ENCODE results near the gene PEA15.

PEA15 gene

DNA sequence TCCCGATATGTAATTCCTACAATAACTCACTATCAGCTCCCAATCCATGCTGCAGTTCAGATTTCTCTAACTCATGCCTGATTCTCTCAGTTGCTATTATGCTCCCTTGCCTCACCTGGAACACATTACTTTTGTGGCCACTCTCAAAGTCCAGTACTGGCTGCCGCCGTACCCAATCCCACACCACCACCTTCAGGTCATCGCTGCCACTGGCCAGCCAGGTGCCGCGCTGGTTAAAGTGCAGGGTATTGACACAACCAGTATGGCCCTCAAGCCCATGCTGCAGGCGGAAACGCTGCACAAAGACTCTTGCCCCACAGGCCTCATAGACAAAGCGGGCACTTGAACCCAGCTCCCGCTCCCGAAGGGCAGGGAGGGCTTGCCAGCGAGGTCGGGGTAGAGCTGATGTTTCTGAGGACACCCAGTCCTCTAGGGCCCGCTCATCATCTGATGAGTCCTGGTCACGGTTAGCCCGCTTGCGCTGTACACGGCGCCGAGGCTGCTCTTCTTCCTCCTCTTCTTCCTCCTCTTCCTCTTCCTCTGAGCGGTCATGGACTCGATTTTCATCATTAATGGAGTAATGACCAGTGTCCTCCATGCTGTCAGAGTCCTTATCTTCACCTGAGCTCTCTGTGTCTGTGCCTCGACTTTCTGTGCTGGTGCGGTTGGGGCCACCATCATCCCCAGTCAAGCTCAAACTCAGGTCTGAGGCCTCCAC lies 34.6 kb downstream of the PEA15 start:
- DNase-seq (ENCODE audit: low spot score), result no peak

DNA sequence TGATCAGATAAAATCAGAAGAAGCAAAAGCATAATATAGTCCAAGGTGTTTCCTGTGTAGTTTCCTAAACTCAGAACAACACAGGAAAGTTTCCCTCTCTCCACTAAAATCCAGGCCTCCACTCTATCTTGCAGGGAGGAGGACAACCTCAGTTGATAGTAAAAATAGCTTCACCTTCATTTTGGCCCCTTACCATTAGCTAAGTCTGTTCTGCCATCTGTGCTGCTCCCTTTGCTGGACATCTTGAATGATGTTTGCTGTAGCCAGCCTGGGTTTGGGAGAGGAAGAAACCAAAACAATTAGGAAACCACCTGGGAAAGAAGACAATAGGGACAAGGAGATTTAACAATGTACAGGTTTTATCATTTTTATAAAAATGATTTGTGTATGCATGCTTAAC lies 38.6 kb downstream of the PEA15 start:
- no peak for DNase-seq (ENCODE audit: low spot score)

DNA sequence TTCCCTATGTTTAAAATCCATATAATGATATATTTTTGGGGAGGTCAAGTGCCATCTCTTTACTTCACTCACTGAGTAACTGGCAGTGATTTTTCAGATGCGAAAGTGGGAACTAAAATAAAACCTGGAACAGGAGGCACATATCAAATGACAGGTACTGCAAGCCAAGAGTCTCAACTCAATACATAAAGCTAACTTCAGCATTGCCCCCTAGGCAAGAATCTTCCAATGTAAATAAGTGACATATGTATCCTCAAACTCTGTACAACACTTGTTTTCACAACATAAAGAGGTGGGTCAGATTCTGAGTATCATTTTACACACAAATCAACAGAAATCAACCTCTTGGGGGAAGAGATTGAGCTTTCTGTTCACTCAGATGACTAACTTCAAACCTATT lies 39.0 kb downstream of the PEA15 start:
- no peak for DNase-seq (ENCODE audit: low spot score)

- DNase-seq (ENCODE audit: low spot score), result no peak
Measured at GRCh38 chr1:160245434-160245833, 40.2 kb downstream of the PEA15 start.

DNA sequence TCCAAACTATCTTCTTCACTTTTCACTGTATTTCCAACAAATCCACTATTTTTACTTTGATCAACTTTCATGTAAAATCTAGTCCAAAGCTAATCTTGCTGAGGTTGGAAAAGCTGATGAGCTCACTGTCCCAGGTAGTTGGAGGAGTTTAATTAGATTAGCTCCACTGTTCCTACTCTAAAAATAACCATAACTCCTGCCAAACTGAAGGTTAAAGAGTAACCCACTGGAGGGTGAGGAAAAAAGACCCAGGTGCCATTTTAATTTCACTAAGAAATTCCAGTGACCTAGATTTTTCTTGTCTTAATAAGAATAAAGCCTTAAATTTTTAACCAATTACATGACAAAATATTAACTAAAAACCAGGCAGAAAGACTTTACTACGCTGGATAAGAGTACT lies 41.9 kb downstream of the PEA15 start:
- no peak for DNase-seq (ENCODE audit: low spot score)

DNA sequence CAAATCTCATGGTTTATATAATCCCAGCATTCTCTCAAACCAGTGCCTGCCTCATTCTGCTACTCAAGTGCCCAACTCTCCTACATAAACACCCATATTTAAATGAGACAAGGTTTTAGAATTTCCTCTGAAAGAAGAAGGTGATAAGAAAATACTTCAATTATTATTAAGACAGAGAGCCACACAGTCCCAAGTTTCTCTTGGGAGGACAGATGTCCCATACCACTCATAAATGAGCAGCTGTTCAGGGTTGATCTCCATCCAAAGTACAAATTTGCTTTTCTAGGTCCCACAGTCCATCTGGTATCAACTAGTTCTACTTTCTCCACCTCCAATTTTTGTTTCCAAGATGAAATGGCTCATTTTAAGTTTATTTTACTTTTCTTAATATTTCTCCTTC lies 45.8 kb downstream of the PEA15 start:
- no peak for DNase-seq (ENCODE audit: low spot score)

GRCh38 chr1:160251687-160252526 lies 46.7 kb downstream of the PEA15 start:
- peak; percentile 80 for DNase-seq (ENCODE audit: low spot score)

DNA sequence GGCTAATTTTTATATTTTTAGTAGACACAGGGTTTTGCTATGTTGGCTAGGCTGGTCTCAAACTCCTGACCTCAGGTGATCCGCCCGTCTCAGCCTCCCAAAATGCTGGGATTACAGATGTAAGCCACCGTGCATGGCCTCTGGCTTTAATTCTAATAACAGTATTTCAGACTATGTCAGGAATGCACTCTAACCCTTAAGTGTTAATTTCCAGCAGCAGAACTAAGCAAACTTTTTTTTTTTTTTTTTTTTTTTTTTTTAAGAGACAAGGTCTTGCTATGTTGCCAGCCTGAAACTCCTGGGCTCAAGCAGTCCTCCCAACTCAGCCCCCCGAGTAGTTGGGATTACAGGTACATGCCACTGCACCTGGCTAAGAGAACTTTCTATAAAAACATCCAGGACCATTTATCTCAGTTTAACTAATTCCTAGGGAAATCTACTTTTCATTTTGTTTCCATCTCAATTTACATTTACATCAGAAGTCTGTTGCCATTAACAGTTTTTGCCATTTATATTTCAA lies 50.7 kb downstream of the PEA15 start:
- DNase-seq (ENCODE audit: low spot score), result no peak

- peak; percentile 76 for DNase-seq (ENCODE audit: low spot score)
Measured at GRCh38 chr1:160256396-160257046, 51.3 kb downstream of the PEA15 start.

DNA sequence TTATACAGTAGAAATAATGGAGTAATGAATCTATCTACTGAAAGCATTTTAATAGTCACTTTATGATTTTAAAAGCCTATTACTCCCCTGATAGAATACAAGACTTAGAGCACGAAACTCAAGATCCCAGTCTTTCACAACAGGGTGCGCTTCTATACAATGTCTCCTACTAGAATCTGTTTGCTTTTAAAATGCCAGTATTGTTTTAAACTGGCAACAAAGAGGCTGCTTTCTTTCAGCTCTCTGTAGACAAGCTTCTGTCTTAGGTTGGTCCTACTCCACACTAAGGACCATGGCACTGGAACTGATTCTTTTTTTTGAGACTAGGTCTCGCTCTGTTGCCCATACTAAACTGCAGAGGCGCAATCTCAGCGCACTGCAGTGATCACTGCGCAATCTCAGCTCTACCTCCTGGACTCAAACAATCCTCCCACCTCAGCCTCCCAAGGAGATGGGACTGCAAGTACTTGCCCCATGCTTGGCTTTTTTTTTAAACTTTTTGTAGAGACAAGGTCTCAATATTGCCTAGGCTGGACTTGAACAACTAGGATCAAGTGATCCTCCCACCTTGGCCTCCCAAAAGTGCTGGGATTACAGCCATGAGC lies 52.3 kb downstream of the PEA15 start:
- DNase-seq (ENCODE audit: low spot score), result no peak

- DNase-seq (ENCODE audit: low spot score), result no peak
Measured at GRCh38 chr1:160258177-160258798, 53.1 kb downstream of the PEA15 start.

GRCh38 chr1:160260406-160261382 lies 55.5 kb downstream of the PEA15 start:
- peak; percentile 42 for DNase-seq (ENCODE audit: low spot score)

GRCh38 chr1:160261556-160261892 lies 56.3 kb downstream of the PEA15 start:
- DNase-seq (ENCODE audit: low spot score), result peak; percentile 61

GRCh38 chr1:160261893-160262794 lies 57.0 kb downstream of the PEA15 start, which contains the start of gene DCAF8:
DCAF8 (minus strand) TSS chr1:160262549; CDS start chr1:160244008, 18,541 bp downstream.
- peak; percentile 98 for DNase-seq (ENCODE audit: low spot score)

DNA sequence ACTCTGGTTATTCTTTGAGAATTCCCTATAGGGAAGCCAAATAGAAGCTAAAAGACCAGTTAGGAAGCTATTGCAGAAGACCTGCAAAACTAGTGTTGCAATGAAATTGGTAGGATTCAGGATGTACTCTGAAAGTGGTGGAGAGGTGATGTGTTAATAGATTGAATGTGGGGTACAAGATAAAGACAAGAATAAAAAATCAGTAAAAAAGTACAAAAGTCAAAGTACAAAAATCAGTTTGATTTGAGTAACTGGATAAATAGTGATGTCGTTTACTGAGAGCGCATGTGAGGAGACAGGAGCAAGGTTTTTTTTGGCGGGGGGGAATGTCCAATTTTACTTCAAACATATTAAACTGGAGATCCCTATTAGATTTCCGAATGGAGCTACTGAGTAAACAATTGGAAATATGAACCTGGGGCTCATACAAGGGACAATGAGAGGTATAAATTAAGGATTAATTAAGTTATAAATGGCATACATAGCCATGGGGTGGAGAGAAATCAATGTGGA lies 59.7 kb downstream of the PEA15 start:
- no peak for DNase-seq (ENCODE audit: low spot score)

Data from GM03348 (cell line).